GM12875 (cell line): ENCODE data around the gene TTC22.

Source experiments
- H3K4me3 ChIP-seq: one replicate; pipeline ENCODE4 v1.5.1; 2011; ENCODE audit warnings: low read depth, low read length, control low read depth
- CTCF ChIP-seq: IDR thresholded peaks from 2 replicates; pipeline ENCODE4 v1.5.1; 2011; ENCODE audit warnings: low read depth, mild to moderate bottlenecking, control low read depth, inconsistent platforms, low read length, moderate library complexity, borderline replicate concordance; ENCODE audit not compliant: insufficient read depth

The TTC22 gene

DNA sequence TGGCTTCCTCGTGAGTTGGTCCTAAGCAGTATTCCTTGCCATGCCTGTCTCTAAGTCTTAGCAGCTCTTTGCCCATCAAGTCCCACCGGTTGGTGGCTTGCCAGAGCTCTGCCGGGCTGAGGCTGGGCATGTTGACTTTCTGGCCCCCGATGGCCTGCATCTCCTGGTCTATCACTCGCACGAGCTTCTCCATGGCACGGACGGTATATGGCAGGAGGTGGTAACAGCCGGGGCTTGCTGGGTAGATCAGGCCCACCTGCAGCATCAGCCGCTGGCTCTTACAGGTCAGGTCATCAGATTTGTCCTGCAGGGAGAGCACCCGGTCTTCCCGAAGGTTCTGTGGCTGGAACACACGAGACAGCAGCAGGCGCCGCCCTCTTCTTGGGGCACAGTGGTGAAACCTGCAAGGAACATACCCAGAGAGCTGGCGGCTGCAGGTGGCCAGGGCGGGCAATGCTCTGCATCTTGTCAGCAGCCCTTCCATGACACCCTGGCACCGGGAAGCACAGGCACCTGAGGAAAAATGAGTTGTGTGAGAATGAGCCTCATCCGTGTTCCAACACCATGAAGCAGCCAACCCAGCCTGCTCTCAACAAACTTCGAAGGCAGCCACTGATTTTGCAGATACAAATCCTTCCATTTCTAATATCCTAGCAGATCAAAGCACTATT is 42.3 kb downstream of the TTC22 start:
- no peak overlapping the region for H3K4me3 ChIP-seq
- TF ChIP-seq CTCF, result no peak

GRCh38 chr1:54757833-54758232 is 43.3 kb downstream of the TTC22 start:
- no peak overlapping the region for H3K4me3 ChIP-seq
- no peak for TF ChIP-seq CTCF

DNA sequence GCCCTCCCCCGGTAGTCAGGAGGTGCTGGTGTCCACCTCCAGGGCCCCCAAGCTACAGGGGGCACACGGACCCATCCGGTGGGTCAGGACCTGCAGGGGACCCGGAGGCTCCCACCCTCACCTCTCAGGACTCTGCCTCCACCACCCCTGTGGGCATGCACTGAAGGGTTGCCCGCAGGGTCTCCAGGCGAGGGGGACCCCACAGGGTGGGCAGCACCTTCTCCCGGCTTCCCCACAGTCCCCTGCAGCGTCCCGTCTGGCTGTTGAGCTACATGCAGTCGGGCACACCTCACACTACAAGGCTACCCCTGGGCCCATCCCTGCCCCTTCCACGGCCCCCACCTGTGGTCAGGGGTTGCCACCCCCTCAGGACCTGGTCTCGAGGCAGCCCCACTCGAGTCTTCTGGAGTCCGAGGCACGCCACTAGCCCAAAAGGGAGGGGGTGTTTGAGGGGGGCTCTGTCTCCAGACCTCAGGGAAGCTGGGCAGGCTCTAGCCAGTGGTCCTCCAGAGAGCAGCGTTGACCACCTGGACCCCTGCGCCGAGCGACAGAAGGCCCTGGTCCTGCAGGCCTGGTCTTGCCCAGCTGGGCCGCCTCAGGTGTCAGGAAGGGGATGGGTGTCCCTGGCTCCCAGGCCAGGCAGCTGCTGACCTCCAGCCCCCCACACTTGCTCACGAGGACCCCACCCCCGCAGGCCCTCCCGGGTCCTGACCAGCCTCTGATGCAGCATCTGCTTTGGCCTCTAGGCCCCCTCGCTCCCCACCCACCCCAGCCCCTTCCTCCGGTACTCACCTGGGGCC is 46.4 kb downstream of the TTC22 start:
- TF ChIP-seq CTCF, result no peak

DNA sequence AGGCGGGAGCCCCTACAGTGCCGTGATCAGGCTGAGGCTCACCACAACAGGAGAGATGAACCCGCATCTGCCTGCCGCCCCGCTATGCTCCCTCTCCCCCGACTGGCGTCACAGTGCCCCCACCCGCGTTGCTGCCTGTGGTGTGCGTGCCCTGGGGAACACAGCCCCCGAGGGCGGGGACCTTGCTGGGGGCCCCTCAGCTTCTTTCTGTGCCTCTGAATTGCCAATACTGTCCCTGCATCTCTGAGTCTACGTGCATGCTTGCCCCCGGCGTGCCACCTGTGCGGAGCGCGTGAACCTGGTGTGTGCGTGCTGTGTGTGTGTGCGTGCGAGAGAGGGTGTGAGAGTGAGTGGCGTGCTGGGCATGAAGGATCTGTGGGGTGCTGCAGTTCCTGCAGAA is 47.1 kb downstream of the TTC22 start:
- H3K4me3 ChIP-seq, result no peak overlapping the region
- no peak for TF ChIP-seq CTCF

More for the DNA sequence above, 46.4 kb downstream of the TTC22 start:
- H3K4me3 ChIP-seq, result no peak overlapping the region

- no peak for TF ChIP-seq CTCF
- no peak overlapping the region for H3K4me3 ChIP-seq
Observed at GRCh38 chr1:54751426-54751825, 49.7 kb downstream of the TTC22 start.

GRCh38 chr1:54750596-54750995 is 50.5 kb downstream of the TTC22 start:
- no peak overlapping the region for H3K4me3 ChIP-seq

More at GRCh38 chr1:54750596-54750995, 50.5 kb downstream of the TTC22 start:
- TF ChIP-seq CTCF, result no peak
